GM21526 (cell line): ENCODE data around the gene SPOUT1.
"Not testable (repeated sequence)": the region's sequence is repeated elsewhere in the genome, so short reads cannot be mapped to it uniquely, and the experiment has no call there.

Experiments used
- ATAC-seq: cut with Tn5 transposase; IDR thresholded peaks from one replicate; pipeline ENCODE4 v1.9.1; 2021; ENCODE audit warnings: moderate library complexity; ENCODE audit not compliant: unreplicated experiment, low FRiP score

The SPOUT1 gene, protein sequence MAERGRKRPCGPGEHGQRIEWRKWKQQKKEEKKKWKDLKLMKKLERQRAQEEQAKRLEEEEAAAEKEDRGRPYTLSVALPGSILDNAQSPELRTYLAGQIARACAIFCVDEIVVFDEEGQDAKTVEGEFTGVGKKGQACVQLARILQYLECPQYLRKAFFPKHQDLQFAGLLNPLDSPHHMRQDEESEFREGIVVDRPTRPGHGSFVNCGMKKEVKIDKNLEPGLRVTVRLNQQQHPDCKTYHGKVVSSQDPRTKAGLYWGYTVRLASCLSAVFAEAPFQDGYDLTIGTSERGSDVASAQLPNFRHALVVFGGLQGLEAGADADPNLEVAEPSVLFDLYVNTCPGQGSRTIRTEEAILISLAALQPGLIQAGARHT

GRCh38 chr9:128829477-128830251 lies at the start of gene SPOUT1:
TSS of gene SPOUT1 (minus strand) at chr9:128829794. CDS start at chr9:128829780, 14 bp downstream.
- ATAC-seq, result peak; percentile 92

DNA sequence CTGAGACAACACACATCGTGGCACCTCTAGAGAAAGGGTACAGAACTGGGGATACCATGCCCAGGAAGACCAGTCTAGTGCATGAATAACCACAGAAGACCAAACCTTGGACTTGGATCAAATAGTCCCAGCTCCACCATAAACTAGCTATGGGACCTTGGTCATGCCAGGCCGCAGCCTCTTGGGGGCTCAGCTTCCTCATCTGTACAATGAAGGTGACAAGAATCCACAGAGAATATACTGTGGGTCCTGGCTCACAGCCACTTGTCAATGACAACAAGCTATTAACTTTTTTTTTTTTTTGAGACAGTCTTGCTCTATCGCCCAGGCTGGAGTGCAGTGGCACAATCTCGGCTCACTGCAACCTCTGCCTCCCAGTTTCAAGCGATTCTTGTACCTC lies 48.3 kb upstream of the SPOUT1 start:
- ATAC-seq, result no peak

DNA sequence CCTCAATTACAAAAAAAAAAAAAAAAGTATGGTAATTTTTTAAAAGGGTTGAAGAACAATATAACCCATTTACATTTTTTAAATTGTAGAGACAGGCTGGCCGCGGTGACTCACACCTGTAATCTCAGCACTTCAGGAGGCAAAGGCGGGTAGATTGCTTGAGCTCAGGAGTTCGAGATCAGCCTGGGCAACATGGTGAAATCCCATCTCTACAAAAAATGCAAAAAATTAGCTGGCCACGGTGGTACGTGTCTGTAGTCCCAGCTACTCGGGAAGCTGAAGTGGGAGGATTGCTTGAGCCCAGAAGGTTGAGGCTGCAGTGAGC lies 41.3 kb upstream of the SPOUT1 start:
- not testable (repeated sequence) for ATAC-seq

DNA sequence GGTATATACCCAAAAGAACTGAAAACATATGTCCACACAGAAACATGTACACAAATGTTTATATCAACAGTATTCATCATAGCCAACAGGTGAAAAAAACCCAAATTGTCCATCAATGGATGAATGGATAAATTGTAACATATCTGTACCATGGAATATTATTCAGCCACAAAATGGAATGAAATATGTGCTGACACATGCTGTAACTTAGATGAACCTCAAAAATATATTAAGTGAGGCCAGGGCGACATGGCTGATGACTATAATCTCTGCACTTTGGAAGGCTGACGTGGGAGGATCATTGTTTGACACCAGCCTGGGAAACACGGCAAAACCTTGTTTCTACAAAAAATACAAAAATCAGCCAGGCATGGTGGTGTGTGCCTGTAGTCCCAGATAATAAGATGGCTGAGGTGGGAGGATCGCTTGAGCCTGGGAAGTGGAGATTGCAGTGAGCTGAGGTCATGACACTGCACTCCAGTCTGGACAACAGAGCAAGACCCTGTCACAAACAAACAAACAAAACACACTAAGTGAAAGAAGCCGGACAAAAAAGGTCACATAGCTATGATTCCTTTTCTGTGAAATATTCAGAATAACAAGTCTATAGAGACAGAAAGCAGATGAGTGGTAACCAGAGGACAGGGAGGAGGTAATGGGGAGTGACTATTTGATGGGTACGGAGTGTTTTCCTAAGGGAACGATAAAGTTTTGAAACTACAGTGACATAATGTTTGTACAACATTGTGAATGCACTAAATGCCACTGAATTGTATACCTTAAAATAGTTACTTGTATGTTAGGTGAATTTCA lies 40.7 kb upstream of the SPOUT1 start:
- no peak for ATAC-seq

DNA sequence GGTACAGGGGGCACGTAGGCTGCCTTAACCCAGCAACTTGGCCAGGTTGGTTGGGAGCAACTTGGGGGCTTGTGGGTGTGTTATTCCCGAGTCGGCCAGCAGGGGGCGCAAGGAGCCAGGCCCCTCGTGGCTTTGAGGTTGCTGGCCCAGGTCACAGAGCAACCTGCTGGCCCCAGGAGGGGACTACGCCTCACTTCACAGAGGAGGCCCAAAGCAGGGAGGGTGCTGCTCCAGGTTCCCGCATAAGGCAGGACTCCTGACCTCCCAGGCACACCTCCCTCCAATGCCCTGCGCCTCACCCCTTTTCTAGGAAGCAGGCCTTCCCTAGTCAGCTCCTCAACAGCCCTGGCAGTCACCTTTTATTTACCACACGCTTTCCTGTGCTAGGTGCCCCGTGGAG lies 34.1 kb upstream of the SPOUT1 start:
- ATAC-seq, result no peak

DNA sequence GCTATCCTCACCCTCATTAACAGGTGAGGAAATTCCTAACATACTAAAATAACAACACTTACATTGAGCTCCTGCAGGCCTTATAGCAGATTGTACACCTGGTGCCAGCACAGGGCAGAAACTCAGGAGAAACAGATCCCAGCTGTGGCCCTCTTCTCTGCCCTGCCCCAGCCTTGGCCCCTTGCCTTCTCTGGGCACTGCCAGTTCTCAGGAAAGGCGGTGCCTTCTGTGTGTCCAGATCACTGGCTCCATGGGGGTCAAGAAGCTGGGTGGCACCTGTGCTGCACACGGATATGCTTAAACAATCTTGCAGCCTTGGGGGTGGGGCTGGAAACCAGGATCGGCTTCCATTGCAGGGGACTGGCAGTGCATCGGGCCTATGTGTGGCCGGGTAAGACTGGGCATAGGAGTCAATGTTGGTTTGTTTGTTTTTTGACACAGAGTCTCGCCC lies 32.8 kb upstream of the SPOUT1 start:
- no peak for ATAC-seq

DNA sequence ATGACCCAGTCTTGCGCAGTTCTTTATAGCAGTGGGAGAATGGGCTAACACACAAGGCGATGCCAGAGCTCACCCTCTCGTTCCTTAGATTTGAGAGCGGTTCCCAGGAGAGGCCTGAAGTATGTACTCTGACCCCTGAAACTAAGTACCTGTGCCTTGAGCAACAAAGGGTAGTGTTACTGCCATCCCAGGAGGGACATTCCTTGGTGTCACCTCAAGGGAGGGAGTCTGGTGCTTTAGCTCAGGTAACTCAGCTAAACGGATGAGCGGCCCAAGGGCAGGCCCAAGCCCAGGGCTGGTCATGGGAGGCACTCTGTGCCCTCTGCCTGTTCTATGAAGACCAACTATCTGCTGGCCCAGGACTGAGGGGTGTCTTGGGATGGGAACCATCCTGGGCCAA lies 31.9 kb upstream of the SPOUT1 start:
- ATAC-seq, result no peak

- ATAC-seq, result no peak
These were observed 31.3 kb upstream of the SPOUT1 start for GRCh38 chr9:128860937-128861336.

- not testable (repeated sequence) for ATAC-seq
These were observed 28.9 kb upstream of the SPOUT1 start for GRCh38 chr9:128858476-128858875.

DNA sequence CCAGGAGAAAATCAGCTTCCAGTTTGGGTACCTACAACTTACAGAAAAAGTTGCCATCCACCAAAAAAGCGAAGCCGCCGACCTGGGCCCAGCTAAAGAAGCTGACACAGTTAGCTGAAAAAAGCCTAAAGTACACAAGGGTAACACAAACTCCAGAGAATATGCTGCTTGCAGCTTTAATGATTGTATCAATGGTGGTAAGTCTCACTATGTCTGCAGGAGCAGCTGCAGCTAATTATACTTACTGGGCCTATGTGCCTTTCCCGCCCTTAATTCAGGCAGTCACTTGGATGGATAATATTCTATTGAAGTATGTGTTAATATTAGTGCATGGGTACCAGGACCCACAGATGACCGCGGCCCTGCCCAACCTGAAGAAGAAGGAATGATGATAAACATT lies 24.9 kb upstream of the SPOUT1 start:
- ATAC-seq, result not testable (repeated sequence)

DNA sequence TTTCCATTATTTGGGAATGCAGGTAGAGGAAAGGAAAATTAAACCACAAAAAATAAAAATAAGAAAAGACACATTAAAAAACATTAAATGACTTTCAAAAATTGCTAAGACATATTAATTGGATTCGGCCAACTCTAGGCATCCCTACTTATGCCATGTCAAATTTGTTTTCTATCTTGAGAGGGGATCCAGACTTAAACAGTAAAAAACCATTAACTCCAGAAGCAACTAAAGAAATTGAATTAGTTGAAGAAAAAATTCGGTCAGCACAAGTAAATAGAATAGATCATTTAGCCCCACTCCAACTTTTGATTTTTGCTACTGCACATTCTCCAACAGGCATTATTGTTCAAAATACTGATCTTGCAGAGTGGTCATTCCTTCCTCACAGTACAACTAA lies 23.1 kb upstream of the SPOUT1 start:
- not testable (repeated sequence) for ATAC-seq

DNA sequence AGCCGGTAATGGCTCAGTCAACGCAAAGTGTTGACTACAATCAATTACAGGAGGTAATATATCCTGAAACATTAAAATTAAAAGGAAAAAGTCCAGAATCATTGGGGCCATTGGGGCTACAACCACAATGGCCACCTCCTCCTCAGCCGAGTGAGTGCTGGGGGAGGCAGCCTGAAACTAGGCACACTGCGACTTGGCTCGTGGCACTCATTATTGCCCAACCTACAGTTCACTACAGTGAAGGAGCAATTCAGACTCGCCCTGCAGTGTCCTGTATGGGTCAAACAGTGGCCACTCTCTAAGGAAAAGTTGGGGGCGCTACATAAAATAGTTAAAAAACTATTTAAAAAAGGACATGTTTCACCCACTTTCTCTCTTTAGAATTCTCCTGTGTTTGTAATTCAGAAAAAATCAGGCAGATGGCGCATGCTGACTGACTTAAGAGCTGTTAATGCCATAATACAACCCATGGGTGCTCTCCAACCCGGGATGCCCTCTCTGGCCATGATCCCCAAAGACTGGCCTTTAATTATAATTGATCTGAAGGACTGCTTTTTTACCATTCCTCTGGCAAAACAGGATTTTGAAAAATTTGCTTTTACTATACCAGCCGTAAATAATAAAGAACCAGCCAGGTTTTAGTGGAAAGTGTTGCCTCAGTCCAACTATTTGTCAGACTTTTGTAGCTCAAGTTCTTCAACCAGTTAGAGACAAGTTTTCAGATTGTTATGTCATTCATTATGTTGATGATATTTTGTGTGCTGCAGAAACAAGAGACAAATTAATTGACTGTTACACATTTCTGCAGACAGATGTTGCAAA lies 22.4 kb upstream of the SPOUT1 start:
- not testable (repeated sequence) for ATAC-seq

DNA sequence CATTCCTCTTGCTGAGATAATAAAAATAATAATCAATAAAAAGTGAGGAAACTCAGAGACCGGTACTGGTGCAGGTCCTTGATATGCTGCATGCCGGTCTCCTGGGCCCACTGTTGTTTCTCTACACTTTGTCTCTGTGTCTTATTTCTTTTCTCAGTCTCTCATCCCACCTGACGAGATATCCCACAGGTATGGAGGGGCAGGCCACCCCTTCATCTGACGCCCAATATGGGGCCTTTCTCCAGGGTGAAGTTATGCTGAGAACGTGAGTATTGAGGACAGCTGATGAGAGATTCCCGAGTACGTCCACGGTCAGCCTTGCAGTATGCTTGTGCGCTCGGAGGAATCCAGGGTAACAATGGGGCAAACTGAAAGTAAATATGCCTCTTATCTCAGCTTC lies 21.4 kb upstream of the SPOUT1 start:
- not testable (repeated sequence) for ATAC-seq

- no peak for ATAC-seq
These were observed 18.2 kb upstream of the SPOUT1 start for GRCh38 chr9:128847803-128848202.

GRCh38 chr9:128846680-128847030 lies 17.1 kb upstream of the SPOUT1 start:
- no peak for ATAC-seq

- ATAC-seq, result no peak
These were observed 15.8 kb upstream of the SPOUT1 start for GRCh38 chr9:128845186-128845931.

GRCh38 chr9:128843171-128843570 lies 13.6 kb upstream of the SPOUT1 start:
- not testable (repeated sequence) for ATAC-seq

DNA sequence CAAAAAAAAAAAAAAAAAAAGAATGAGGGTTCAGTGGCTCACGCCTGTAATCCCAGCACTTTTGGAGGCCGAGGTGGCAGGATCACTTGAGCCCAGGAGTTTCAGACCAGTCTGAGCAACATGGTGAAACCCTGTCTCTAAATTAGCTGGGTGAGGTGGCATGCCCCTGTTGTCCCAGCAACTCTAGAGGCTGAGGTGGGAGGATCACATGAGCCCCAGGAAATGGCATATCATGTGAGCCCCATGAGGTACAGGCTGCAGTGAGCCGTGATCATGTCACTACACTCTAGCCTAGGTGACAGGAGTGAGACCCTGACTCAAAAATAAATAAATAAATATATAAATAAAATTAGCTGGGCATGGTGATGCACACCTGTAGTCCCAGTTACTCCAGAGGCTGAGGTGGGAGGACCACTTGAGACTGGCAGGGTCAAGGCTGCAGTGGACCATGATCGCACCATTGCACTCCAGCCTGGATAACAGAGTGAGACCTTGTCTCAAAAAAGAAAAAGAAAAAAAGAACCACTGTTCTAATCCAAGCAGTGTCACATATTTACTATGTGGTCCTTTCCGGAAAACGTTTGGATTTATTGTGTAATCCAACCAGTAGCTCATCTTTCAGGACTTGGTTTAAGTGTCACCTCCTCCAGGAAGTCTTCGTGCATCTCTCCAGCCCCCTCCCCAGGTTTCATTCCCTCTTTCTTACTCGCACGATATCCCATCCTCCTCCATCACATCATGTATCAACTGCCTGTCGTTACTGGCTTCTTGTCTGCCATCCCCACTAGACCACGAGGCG lies 12.3 kb upstream of the SPOUT1 start:
- no peak for ATAC-seq

DNA sequence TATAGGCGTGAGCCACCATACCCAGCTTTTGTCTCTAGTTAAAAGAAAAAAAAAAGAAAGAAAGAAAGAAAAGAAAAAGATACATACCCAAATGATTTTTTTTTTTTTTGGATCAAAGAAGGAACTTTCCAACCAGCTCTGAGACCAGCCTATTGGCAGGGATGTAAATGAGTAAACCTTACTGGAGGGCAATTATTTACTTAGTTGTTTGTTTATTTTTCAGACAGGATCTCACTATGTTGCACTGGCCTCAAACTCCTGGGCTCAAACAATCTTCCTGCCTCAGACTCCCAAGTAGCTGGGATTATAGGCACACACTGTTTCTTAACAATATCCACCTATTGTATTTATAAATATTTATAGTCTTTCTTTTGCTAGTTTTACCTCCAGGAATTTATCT lies 10.9 kb upstream of the SPOUT1 start:
- ATAC-seq, result no peak
